Right lobe of liver (tissue), 6 donors: Measurements from ENCODE around the gene IKBKE. TPM values are rescaled to one million over a fixed set of nuclear protein-coding genes. Genes with fewer than 3 reads are reported as not detected.
A peak's percentile ranks its signal among the peaks of the same experiment; 100 is the strongest.

ENCODE experiments used
- ATAC-seq, 4 donors: fragments of 200-7000 bp; cut with Tn5 transposase; one replicate each; pipeline ENCODE4 v1.9.1; 2020; ENCODE audit warnings: mild to moderate bottlenecking in 4 of 4, moderate library complexity in 4 of 4
- DNase-seq, 3 donors: peaks; one replicate each; pipeline ENCODE4 v3.0.0-alpha.2; 2020
- H3K27ac ChIP-seq, 3 donors: fragments of 200-600 bp; one replicate each; pipeline ENCODE4 v1.8.0; 2022
- H3K27me3 ChIP-seq, 2 donors: fragments of 200-600 bp; one replicate each; pipeline ENCODE4 v1.8.0; 2022
- H3K36me3 ChIP-seq, 4 donors: fragments of 200-600 bp; sonication (generic) in 1 of 4; one replicate each; pipeline versions ENCODE4 v1.5.1 to v1.8.0; 2017 to 2022; ENCODE audit warnings: control low read depth in 1 of 4
- H3K4me1 ChIP-seq, 4 donors: fragments of 200-600 bp; sonication (generic) in 1 of 4; one replicate each; pipeline versions ENCODE4 v1.5.1 to v1.8.0; 2017 to 2022; ENCODE audit warnings: control low read depth in 1 of 4
- H3K4me3 ChIP-seq, 3 donors: fragments of 200-600 bp; one replicate each; pipeline ENCODE4 v1.8.0; 2022
- H3K9me3 ChIP-seq, 4 donors: fragments of 200-600 bp; sonication (generic) in 1 of 4; one replicate each; pipeline versions ENCODE4 v1.5.1 to v1.8.0; 2017 to 2022; ENCODE audit warnings: control low read depth in 1 of 4
- POLR2A ChIP-seq: fragments of 450-650 bp; IDR thresholded peaks from one replicate; pipeline ENCODE4 v1.6.1; 2017; ENCODE audit warnings: antibody characterized with exemption, mild to moderate bottlenecking
- WGBS: methylation state at CpG from one replicate; pipeline ENCODE4 v1.1.6; 2018; ENCODE audit warnings: low coverage, low lambda C conversion rate; ENCODE audit not compliant: insufficient coverage; ENCODE audit errors: missing lambda C conversion rate; 5-methylcytosine and 5-hydroxymethylcytosine counted together
- intact Hi-C, 2 donors: fragments of 100-400 bp; cut with DNase I; formaldehyde crosslinking; loops; one replicate each; pipeline versions ENCODE4 v1.11.2 to v1.14.1; 2022
- microRNA-seq, 2 donors: library from miRNA; unstranded; fragments of <30 nt; microRNA quantifications; one replicate each; pipeline ENCODE4, GENCODE V29; 2019 to 2020
- small RNA-seq, 2 experiments: library from RNA; depleted of rRNA; stranded (forward); fragments of <200 nt; gene quantifications; one replicate each; pipeline ENCODE3, GENCODE V24; 2016
- total RNA-seq, 6 experiments: library from RNA; depleted of rRNA in 2 of 6; stranded (reverse); fragments of >200 nt in 2 of 6; fragmentation: NEBNext Ultra II Directional in 3 of 6; extraction: Animal tissue kit (Norgen Biotek cat#: 25700) in 3 of 6; gene quantifications; one replicate each; pipeline versions ENCODE4 v1.1.0 to v1.2.4, GENCODE V29; 2016 to 2023
- TF ChIP-seq, protein P1 (sequence below), 4 donors: fragments of 200-600 bp in 3 of 4; fragments of 450-650 bp in 1 of 4; IDR thresholded peaks; one replicate each; pipeline versions ENCODE4 v1.5.1 to v1.8.0; 2016 to 2022; ENCODE audit warnings: antibody characterized with exemption in 4 of 4, mild to moderate bottlenecking in 2 of 4
- donor health status: DM: no; HTN: yes; CAD: no.
- donor health status: DM: no; HTN: no; CAD: no.
- donor health status: DM: no; HTN: no; CAD: no.
- donor health status: DM: no; HTN: yes; CAD: no.
- donor health status: DM: no; HTN: yes; CAD: no.

Gene IKBKE
- total RNA-seq, 6 experiments from 2014 or later: 0.86 to 2.7 (median 1.9) TPM

DNA sequence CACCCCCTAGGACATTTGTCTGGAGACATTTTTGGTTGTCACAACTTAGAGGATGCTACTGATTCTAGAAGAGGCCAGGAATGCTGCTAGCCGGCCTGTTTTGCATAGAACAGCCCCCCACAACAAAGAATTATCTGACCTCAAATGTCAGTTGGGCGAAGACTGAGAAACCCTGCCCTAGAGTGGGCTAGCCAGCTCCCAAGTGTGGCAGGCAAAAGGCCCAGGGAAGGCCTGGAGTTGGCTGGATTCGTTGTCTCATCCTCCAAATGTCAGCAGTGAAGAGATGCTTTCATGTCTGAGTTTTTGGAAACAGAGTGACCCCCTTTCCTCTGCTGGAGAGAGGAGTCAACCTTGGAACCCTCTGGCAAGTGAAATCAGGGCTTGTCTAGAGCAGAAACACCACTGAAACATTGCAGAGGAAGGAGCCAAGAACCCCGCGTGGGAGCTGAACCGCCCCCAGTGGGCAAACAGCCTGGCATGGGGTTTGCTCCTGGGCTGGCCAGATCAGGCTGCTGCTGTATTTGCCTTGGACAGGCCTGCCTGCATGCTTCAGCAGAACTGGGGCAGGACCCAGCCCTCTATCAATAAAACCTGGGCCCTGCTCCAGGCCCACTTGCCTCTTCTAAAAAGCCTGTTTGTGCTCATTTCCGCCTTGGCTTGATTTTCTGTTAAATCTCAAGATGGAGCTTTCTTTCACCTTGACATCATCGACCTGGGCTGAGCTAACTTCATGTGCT lies 69.9 kb downstream of the IKBKE start:
- ATAC-seq: peak; percentile 92 to 96 (median 96)
- no peaks in the 10 kb centered on the region for H3K27me3 ChIP-seq
- H3K27ac ChIP-seq: peak overlapping the region in 2 of 3 donors; percentile 44 to 52
- TF ChIP-seq, protein P1, sequence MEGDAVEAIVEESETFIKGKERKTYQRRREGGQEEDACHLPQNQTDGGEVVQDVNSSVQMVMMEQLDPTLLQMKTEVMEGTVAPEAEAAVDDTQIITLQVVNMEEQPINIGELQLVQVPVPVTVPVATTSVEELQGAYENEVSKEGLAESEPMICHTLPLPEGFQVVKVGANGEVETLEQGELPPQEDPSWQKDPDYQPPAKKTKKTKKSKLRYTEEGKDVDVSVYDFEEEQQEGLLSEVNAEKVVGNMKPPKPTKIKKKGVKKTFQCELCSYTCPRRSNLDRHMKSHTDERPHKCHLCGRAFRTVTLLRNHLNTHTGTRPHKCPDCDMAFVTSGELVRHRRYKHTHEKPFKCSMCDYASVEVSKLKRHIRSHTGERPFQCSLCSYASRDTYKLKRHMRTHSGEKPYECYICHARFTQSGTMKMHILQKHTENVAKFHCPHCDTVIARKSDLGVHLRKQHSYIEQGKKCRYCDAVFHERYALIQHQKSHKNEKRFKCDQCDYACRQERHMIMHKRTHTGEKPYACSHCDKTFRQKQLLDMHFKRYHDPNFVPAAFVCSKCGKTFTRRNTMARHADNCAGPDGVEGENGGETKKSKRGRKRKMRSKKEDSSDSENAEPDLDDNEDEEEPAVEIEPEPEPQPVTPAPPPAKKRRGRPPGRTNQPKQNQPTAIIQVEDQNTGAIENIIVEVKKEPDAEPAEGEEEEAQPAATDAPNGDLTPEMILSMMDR (IDR thresholded peaks at IDR 0.05): peak in 1 of 4 donors; percentile 7
- no peak for TF ChIP-seq POLR2A
- peaks cover 0 to 70% (median 24%) of the 10 kb centered on the region in 4 donors for H3K4me1 ChIP-seq
- intact Hi-C loops: loop anchor here in 1 of 2 donors (5.0 kb wide), 1 partner anchor 38 kb away; no protein-coding TSS in a partner anchor
- no peaks in the 10 kb centered on the region for H3K9me3 ChIP-seq
- peaks cover 0 to 5% (median 0%) of the 10 kb centered on the region in 4 donors for H3K36me3 ChIP-seq
- peak; percentile 89 to 97 (median 96) for DNase-seq
- 37% methylated on average over 5 of the region's 8 CpGs for WGBS
- no peak overlapping the region for H3K4me3 ChIP-seq

DNA sequence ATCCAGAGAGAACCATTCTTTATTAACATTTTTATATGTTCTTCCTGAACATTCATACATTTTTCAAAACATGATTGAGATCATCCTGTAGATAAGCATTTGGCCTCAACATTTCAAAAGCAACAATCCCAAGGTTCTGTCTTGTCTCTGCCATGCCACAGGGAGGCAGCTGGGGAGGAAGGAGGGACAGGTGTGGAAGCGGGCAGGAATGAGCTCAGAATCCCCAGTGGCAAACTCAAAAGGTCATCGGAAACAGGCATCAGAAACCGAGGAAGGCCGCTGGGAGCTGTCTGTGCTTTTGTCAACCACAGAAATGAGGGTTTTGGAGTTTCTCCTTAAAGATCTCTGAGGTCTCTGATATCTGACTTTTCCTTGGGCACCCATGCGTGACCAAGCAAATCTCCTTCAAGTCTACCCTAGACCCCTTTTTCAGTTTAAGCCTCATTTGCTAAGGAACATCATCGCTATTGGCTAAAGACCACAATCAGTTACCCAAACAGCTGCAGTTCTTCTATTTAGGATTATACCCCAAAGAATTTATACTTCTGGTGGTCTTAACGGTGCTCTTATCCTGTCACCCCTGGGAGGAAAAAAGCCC lies 71.1 kb downstream of the IKBKE start:
- peak overlapping the region in 1 of 3 donors; percentile 52 for H3K27ac ChIP-seq
- ATAC-seq (no peak), DNase-seq (no peak)
- WGBS: 95% methylated on average over 7 of the region's 7 CpGs
- no peak for TF ChIP-seq POLR2A
- no peaks in the 10 kb centered on the region for H3K9me3 ChIP-seq
- H3K36me3 ChIP-seq: peaks cover 0 to 5% (median 0%) of the 10 kb centered on the region in 4 donors
- no peaks in the 10 kb centered on the region for H3K27me3 ChIP-seq
- peaks cover 0 to 70% (median 24%) of the 10 kb centered on the region in 4 donors for H3K4me1 ChIP-seq
- no peak overlapping the region for H3K4me3 ChIP-seq
- intact Hi-C loops: loop anchor here in 1 of 2 donors (5.0 kb wide), 1 partner anchor 39 kb away; no protein-coding TSS in a partner anchor

DNA sequence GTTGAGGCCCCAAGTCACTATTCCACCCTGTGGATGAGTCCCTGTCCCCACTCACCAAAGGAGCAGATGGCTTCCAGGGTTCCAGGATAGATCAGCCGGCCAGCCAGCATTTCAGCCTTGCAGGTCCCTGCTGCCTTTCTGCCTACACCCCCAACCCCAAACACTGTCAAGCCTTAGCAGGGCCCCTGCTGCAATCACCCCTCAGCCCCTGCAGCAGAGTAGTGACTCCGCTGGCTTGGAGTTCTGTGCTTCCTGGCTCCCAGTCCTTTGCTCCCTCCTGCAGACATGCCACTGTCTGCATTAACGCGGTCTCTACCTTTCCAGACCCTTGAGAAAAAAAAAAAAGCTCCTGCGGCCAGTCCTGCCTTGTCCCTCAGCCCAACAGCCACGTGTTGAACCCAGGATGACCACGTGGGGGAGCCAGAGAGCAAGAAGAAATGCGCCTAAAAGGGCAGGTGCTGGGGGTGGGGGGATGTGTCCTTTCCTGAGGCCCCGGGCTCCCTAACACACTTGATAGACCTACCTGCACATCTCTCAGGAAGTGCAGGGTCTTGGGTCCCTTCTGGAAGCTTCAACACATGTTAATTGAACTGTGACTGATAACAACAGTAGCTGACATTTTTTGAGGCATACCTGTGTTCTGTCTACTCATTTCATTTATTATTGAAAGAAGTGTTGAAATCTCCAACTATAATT lies 74.4 kb downstream of the IKBKE start:
- Histone ChIP-seq H3K4me1 (peaks cover 0 to 52% (median 21%) of the 10 kb centered on the region in 4 donors), H3K27me3 (no peaks in the 10 kb centered on the region), H3K27ac (no peak overlapping the region), H3K9me3 (no peaks in the 10 kb centered on the region), H3K36me3 (no peaks in the 10 kb centered on the region), H3K4me3 (no peak overlapping the region)
- intact Hi-C loops: loop anchor here in 1 of 2 donors (5.0 kb wide), 1 partner anchor 42 kb away; no protein-coding TSS in a partner anchor
- ATAC-seq: peak; percentile 61 to 64 (median 61)
- WGBS: 14% methylated on average over 5 of the region's 9 CpGs
- TF ChIP-seq, protein P1 (IDR thresholded peaks at IDR 0.05): peak; percentile 63 to 90 (median 84)
- no peak for TF ChIP-seq POLR2A
- peak; percentile 69 to 79 (median 74) for DNase-seq

DNA sequence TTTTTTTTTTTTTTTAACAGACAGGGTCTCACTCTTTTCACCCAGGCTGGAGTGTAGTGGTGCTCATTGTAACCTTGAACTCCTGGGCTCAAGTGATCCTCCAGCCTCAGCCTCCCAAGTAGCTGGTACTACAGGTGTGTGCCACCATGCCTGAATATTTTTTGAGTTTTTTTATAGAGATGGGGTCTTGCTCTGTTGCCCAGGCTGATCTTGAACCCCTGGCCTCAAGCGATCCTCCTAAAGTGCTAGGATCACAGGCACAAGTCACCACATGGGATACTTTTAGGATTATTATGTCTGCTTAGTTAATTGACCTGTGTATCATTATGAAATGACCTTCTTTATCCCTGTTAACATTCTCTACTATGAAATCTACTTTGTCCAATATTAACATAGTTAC lies 75.1 kb downstream of the IKBKE start:
- H3K36me3 ChIP-seq: no peaks in the 10 kb centered on the region
- intact Hi-C loops: no loop called here
- no peaks in the 10 kb centered on the region for H3K27me3 ChIP-seq
- DNase-seq (no peak), ATAC-seq (no peak)
- H3K4me1 ChIP-seq: peaks cover 0 to 46% (median 17%) of the 10 kb centered on the region in 4 donors
- no peak overlapping the region for H3K27ac ChIP-seq
- 100% methylated on average over 1 of the region's 1 CpG for WGBS
- no peak for TF ChIP-seq POLR2A
- TF ChIP-seq, protein P1 (IDR thresholded peaks at IDR 0.05): no peak
- no peaks in the 10 kb centered on the region for H3K9me3 ChIP-seq
- no peak overlapping the region for H3K4me3 ChIP-seq

Small RNA genes lying within 50 kb of the gene (microRNA-seq; reads per million reads assigned to microRNA genes)
- 0.29 to 0.64 reads per million in 2 donors for gene MIR6769B

Small RNA genes lying within 50 kb of the gene (small RNA-seq; reads per million reads assigned to genes)
- gene MIR6769B: 0 reads per million in 2 experiments

Other genes with a start within 250 kb of the IKBKE start
- 10 to 100 TPM in 5 of 6 experiments, 1 to 10 TPM in 1; 8.1 to 18.8 (median 12.6) TPM for gene RASSF5, start 37.1 kb downstream of the IKBKE start, total RNA-seq
- gene EIF2D, start 142.0 kb downstream of the IKBKE start, total RNA-seq: 10 to 100 TPM; 18.4 to 29.3 (median 24.4) TPM
- 1 to 10 TPM; 2.8 to 5.6 (median 4.0) TPM for gene DYRK3, start 165.1 kb downstream of the IKBKE start, total RNA-seq
- gene MAPKAPK2, start 214.4 kb downstream of the IKBKE start, total RNA-seq: 10 to 100 TPM; 25.6 to 46.6 (median 34.0) TPM